Ishikawa (cell line): ENCODE measurements around the gene NRG4.

ENCODE experiments used
- CEBPB ChIP-seq: IDR thresholded peaks from 2 replicates; pipeline ENCODE4 v1.6.1; 2012
- CREB1 ChIP-seq: IDR thresholded peaks from 2 replicates; pipeline ENCODE4 v1.6.1; 2012; ENCODE audit warnings: low read depth
- EGR1 ChIP-seq: IDR thresholded peaks from 2 replicates; pipeline ENCODE4 v1.6.1; 2012
- EP300 ChIP-seq: IDR thresholded peaks from 2 replicates; pipeline ENCODE4 v1.6.1; 2012; ENCODE audit warnings: borderline replicate concordance
- FOXM1 ChIP-seq: IDR thresholded peaks from 2 replicates; pipeline ENCODE4 v1.6.1; 2012; ENCODE audit warnings: low read depth, borderline replicate concordance
- NFIC ChIP-seq: IDR thresholded peaks from 2 replicates; pipeline ENCODE4 v1.6.1; 2012
- RAD21 ChIP-seq: IDR thresholded peaks from 2 replicates; pipeline ENCODE4 v1.6.1; 2012; ENCODE audit warnings: low read depth
- REST ChIP-seq: IDR thresholded peaks from 2 replicates; pipeline ENCODE4 v1.6.1; 2012; ENCODE audit warnings: low read depth, mild to moderate bottlenecking
- TAF1 ChIP-seq: IDR thresholded peaks from 2 replicates; pipeline ENCODE4 v1.6.1; 2012; ENCODE audit warnings: low read depth, mild to moderate bottlenecking
- TCF12 ChIP-seq: IDR thresholded peaks from 2 replicates; pipeline ENCODE4 v1.6.1; 2012; ENCODE audit warnings: low read depth
- TEAD4 ChIP-seq: IDR thresholded peaks from 2 replicates; pipeline ENCODE4 v1.6.1; 2012
- USF1 ChIP-seq: IDR thresholded peaks from 2 replicates; pipeline ENCODE4 v1.6.1; 2012
- YY1 ChIP-seq: IDR thresholded peaks from 2 replicates; pipeline ENCODE4 v1.6.1; 2012; ENCODE audit warnings: low read depth
- ZBTB7A ChIP-seq: IDR thresholded peaks from 2 replicates; pipeline ENCODE4 v1.6.1; 2012; ENCODE audit warnings: low read depth
- TF ChIP-seq, protein P1 (sequence below): IDR thresholded peaks from 2 replicates; pipeline ENCODE4 v1.6.1; 2012

NRG4 gene

GRCh38 chr15:75926931-75927330 is 85.3 kb downstream of the NRG4 start:
- no peak for TF ChIP-seq RAD21
- TF ChIP-seq YY1: no peak
- no peak for TF ChIP-seq TAF1
- no peak for TF ChIP-seq FOXM1
- TF ChIP-seq ZBTB7A: no peak
- no peak for TF ChIP-seq NFIC
- TF ChIP-seq, protein P1, sequence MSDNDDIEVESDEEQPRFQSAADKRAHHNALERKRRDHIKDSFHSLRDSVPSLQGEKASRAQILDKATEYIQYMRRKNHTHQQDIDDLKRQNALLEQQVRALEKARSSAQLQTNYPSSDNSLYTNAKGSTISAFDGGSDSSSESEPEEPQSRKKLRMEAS: no peak
- no peak for TF ChIP-seq USF1

- no peak for TF ChIP-seq REST
- TF ChIP-seq FOXM1: no peak
- no peak for TF ChIP-seq EP300
- TF ChIP-seq TAF1: no peak
- TF ChIP-seq TEAD4: no peak
- TF ChIP-seq, protein P1: no peak
- TF ChIP-seq EGR1: no peak
- TF ChIP-seq YY1: no peak
- TF ChIP-seq USF1: no peak
- TF ChIP-seq NFIC: no peak
- no peak for TF ChIP-seq TCF12
- no peak for TF ChIP-seq ZBTB7A
- TF ChIP-seq RAD21: no peak
- TF ChIP-seq CEBPB: no peak
- TF ChIP-seq CREB1: no peak
Observed at GRCh38 chr15:75925440-75925839, 86.8 kb downstream of the NRG4 start.

DNA sequence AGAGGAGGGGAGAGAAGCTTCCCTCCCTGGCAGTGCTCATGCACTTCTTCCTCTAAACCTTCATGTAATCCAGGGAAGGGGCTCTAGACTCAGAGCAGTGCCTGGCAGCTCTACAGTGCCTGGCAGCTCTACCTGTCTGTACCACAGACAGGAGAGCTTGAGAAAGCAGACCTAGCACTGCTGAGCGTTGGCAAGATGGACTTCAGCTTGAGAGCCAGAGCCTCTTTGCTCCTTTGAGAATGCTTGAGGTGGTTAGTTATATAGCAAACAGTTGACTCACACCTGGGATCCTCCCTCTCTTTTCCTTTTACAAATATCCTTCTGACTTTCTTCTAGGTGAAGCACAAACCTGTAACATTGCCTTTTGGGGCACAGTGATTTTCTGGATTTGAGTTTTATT is 87.6 kb downstream of the NRG4 start:
- no peak for TF ChIP-seq CREB1
- TF ChIP-seq NFIC: no peak
- TF ChIP-seq EGR1: no peak
- TF ChIP-seq RAD21: no peak
- no peak for TF ChIP-seq REST
- TF ChIP-seq, protein P1: no peak
- no peak for TF ChIP-seq EP300

GRCh38 chr15:75923756-75924155 is 88.5 kb downstream of the NRG4 start:
- TF ChIP-seq EGR1 (no peak), TCF12 (no peak), ZBTB7A (no peak), REST (no peak), TEAD4 (no peak), USF1 (no peak), NFIC (no peak), YY1 (no peak), TAF1 (no peak), FOXM1 (no peak), RAD21 (no peak), EP300 (no peak), CREB1 (no peak), CEBPB (no peak)
- TF ChIP-seq, protein P1: no peak
